GM19324 (cell line): Measurements from ENCODE around the gene CXXC1.
"Not testable (repeated sequence)": the region's sequence is repeated elsewhere in the genome, so short reads cannot be mapped to it uniquely, and the experiment has no call there.

Experiments
- ATAC-seq: cut with Tn5 transposase; IDR thresholded peaks from one replicate; pipeline ENCODE4 v1.9.1; 2021; ENCODE audit warnings: mild to moderate bottlenecking, moderate library complexity; ENCODE audit not compliant: unreplicated experiment, low FRiP score

The CXXC1 gene

GRCh38 chr18:50287441-50288347 lies at the start of gene CXXC1:
Gene CXXC1, minus strand, starts transcription at chr18:50287692. Its CDS starts 103 bp downstream, at chr18:50287589.
- peak; percentile 96 for ATAC-seq

- peak; percentile 60 for ATAC-seq
These were observed 47.2 kb upstream of the CXXC1 start for GRCh38 chr18:50334546-50335152.

GRCh38 chr18:50331691-50332090 lies 44.2 kb upstream of the CXXC1 start:
- ATAC-seq: no peak

GRCh38 chr18:50330176-50330575 lies 42.7 kb upstream of the CXXC1 start:
- ATAC-seq: no peak

GRCh38 chr18:50327983-50328382 lies 40.5 kb upstream of the CXXC1 start:
- no peak for ATAC-seq

- no peak for ATAC-seq
These were observed 33.2 kb upstream of the CXXC1 start for GRCh38 chr18:50320719-50321118.

- peak; percentile 69 for ATAC-seq
These were observed 27.8 kb upstream of the CXXC1 start for GRCh38 chr18:50315100-50315871.

- no peak for ATAC-seq
These were observed 26.5 kb upstream of the CXXC1 start for GRCh38 chr18:50313873-50314460.

- ATAC-seq: peak; percentile 34
These were observed 25.6 kb upstream of the CXXC1 start for GRCh38 chr18:50313031-50313607.

- ATAC-seq: peak; percentile 73
These were observed 25.0 kb upstream of the CXXC1 start for GRCh38 chr18:50312296-50313030.

- ATAC-seq: no peak
These were observed 24.2 kb upstream of the CXXC1 start for GRCh38 chr18:50311650-50312049.

GRCh38 chr18:50310080-50310479 lies 22.6 kb upstream of the CXXC1 start:
- no peak for ATAC-seq

GRCh38 chr18:50308851-50309250 lies 21.4 kb upstream of the CXXC1 start:
- ATAC-seq: not testable (repeated sequence)

- peak; percentile 95 for ATAC-seq
These were observed 20.4 kb upstream of the CXXC1 start for GRCh38 chr18:50307738-50308470.

- ATAC-seq: no peak
These were observed 19.9 kb upstream of the CXXC1 start for GRCh38 chr18:50307400-50307737.

GRCh38 chr18:50306944-50307343 lies 19.5 kb upstream of the CXXC1 start:
- ATAC-seq: no peak

- no peak for ATAC-seq
These were observed 13.6 kb upstream of the CXXC1 start for GRCh38 chr18:50301074-50301473.

GRCh38 chr18:50299626-50300388 lies 12.3 kb upstream of the CXXC1 start:
- ATAC-seq: no peak
